ENCODE measurements around the gene FGD5.

Gene FGD5

DNA sequence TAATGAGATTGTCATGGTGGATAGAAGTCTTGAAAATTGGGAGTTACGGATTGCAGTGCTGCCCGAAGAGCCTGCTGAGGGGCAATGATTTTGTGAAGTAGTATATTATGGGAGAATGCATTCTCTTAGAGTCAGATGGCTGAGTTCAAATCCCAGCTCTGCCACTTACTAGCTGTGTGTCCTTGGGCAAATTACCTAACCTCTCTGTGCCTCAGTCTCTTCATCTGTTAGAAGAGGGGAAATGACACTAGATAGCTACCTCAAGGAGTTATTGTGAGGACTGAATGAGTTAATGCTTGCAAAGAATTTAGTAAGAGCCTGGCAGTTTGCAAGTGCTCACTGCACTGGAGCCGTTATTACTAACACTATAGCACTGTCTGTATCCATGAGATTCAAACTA lies 15.4 kb downstream of the FGD5 start:
- no peak overlapping the region for H3K4me3 ChIP-seq (replicated peaks; ENCODE audit: low read depth, low read length)
- TF ChIP-seq, protein P1, sequence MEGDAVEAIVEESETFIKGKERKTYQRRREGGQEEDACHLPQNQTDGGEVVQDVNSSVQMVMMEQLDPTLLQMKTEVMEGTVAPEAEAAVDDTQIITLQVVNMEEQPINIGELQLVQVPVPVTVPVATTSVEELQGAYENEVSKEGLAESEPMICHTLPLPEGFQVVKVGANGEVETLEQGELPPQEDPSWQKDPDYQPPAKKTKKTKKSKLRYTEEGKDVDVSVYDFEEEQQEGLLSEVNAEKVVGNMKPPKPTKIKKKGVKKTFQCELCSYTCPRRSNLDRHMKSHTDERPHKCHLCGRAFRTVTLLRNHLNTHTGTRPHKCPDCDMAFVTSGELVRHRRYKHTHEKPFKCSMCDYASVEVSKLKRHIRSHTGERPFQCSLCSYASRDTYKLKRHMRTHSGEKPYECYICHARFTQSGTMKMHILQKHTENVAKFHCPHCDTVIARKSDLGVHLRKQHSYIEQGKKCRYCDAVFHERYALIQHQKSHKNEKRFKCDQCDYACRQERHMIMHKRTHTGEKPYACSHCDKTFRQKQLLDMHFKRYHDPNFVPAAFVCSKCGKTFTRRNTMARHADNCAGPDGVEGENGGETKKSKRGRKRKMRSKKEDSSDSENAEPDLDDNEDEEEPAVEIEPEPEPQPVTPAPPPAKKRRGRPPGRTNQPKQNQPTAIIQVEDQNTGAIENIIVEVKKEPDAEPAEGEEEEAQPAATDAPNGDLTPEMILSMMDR (IDR thresholded peaks at IDR 0.05; ENCODE audit: low read depth, low read length, missing control alignments): no peak
- DNase-seq (ENCODE audit: extremely low read depth, low read depth): no peak

DNA sequence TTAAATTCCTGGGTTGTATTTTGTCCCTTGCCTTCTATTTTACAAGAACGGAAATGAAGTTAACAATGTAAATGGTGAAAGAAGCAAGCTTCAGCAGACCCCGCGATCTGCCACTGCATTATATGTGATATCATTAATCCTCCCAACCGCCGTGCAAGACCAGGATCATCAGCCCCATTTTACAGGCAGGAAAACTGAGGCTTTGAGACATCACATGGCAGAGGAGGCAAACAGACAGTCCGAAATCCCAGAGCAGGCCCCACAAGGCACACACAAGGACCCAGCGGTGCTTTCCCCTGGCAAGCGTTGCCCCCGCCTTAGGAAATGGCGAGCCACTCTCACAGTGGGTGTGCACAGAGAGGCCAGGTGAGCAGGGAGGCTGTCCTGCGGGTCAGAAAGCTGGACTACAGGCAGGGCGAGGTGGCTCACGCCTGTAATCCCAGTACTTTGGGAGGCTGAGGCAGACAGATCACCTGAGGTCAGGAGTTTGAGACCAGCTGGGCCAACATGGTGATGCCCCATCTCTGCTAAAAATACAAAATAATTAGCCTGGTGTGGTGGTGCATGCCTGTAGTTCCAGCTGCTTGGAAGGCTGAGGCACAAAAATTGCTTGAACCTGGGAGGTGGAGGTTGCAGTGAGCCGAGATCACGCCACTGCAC lies 16.2 kb downstream of the FGD5 start:
- TF ChIP-seq, protein P1 (IDR thresholded peaks at IDR 0.05; ENCODE audit: low read depth, low read length, missing control alignments): no peak
- no peak overlapping the region for H3K4me3 ChIP-seq (replicated peaks; ENCODE audit: low read depth, low read length)
- no peak for DNase-seq (ENCODE audit: extremely low read depth, low read depth)

DNA sequence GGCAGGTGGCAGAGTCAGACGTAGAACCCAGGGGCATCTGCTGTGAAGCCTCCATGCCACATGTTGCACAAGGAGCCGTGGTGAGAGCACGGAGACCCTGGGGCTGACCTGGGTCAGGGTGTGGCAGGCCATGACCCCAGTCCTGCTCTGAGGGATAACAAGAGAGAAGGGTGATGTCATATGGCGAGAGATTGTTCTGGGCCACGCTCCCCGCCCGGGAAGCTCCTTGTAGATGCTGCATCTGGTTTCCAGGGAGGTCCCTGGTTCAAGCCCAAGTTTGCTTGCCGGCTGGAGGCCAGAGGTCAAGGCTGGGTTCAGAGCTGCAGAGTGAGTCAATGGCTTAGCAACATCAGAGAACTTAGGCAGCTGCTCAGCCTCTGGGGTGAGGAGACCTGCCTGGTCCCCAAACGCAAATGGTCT lies 17.3 kb downstream of the FGD5 start:
- TF ChIP-seq, protein P1 (IDR thresholded peaks at IDR 0.05; ENCODE audit: low read depth, low read length, missing control alignments): no peak
- no peak overlapping the region for H3K4me3 ChIP-seq (replicated peaks; ENCODE audit: low read depth, low read length)
- DNase-seq (ENCODE audit: extremely low read depth, low read depth): no peak

DNA sequence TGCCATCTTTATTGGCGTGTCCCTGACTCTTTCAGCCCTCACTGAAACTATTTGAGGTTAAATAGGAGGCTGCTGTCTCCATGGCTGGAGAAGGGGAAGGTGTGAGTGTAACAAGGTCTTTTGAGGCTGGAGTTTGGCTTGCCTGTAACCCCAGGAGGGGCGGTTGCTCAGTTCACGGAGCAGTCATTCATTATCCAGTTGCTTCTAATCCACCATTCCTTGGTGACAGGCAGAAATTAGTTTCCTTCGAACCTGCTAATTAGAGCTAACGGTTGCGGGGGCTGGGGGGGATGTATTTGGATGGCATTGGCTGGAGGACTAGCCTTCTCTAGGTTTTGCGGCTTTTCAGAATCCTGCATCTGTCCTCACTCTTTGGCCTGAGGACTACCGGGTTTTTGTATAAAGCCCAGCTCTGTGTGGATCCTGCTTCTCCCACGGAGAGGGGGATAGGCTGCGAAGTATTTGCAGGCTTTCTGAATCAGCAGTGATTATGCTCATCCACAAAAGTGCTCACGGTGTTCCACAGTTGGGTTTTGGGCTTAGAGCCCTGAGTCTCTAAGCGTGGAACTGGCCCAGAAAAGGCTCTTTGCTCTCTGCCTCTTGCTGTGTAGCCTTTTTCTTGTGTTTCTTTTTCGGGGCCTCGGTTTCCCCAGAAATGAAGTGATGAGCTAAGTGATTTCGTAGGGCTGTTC lies 18.6 kb downstream of the FGD5 start:
- DNase-seq (ENCODE audit: extremely low read depth, low read depth): no peak
- H3K4me3 ChIP-seq (replicated peaks; ENCODE audit: low read depth, low read length): no peak overlapping the region
- TF ChIP-seq, protein P1 (IDR thresholded peaks at IDR 0.05; ENCODE audit: low read depth, low read length, missing control alignments): no peak

DNA sequence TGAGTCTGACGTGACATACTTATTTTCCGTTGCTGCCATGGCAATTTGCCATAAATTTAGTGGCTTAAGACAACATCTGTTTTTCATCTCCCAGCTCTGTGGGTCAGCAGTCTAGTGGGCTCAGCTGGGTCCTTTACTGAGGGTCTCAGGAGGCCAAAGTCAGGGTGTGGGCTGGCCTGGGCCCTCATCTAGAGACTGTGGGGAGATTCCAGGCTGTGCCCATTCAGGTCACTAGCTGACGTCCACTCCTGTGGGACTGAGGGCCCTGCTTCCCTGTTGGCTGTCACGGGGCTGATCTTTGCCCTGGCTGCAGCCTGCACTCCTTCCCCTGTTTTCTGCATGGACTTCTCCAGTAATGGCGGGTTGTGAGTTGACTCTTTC lies 19.1 kb downstream of the FGD5 start:
- no peak overlapping the region for H3K4me3 ChIP-seq (replicated peaks; ENCODE audit: low read depth, low read length)
- no peak for DNase-seq (ENCODE audit: extremely low read depth, low read depth)
- TF ChIP-seq, protein P1 (IDR thresholded peaks at IDR 0.05; ENCODE audit: low read depth, low read length, missing control alignments): no peak

DNA sequence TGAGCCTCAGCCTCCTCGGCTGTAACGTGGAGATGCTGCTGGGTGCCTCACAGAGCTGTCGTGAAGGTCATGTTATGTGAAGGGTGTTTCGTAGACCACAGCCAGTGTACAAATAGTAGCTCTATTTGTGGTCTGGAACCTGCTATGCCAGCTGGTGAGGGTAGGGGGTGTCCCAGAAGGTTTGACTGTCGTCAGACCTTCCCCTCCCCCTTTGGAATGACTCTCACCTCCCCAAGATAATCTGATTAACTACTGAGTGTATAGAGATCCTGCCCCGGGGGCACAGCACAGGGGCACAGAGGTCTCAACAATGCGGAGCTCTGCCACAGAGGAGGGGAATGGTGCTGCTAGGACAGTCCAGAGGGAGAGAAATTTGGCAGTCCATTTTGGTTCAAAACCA lies 20.5 kb downstream of the FGD5 start:
- TF ChIP-seq, protein P1 (IDR thresholded peaks at IDR 0.05; ENCODE audit: low read depth, low read length, missing control alignments): no peak
- H3K4me3 ChIP-seq (replicated peaks; ENCODE audit: low read depth, low read length): no peak overlapping the region
- no peak for DNase-seq (ENCODE audit: extremely low read depth, low read depth)
